ENCODE results near the gene MEFV.

DNA sequence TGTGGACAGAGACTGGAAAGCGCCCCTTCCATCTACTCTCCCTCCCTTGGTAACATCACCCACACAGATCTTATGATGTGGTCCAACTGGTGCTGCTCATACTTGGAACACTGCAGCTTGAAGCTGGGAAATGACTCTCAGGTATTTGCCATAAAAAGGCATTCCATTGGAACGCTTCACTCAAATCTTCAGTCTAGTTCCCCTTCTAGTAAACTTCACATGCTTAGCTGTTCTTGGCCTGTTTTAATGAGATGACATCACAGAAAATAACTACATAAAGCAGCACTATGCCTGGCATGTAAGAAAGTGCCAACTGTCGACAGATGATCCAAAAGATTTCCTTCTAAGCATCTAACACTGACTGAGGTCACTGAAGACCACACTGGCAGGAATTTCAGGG, 36.2 kb upstream of the MEFV start:
- TF ChIP-seq, protein P1, sequence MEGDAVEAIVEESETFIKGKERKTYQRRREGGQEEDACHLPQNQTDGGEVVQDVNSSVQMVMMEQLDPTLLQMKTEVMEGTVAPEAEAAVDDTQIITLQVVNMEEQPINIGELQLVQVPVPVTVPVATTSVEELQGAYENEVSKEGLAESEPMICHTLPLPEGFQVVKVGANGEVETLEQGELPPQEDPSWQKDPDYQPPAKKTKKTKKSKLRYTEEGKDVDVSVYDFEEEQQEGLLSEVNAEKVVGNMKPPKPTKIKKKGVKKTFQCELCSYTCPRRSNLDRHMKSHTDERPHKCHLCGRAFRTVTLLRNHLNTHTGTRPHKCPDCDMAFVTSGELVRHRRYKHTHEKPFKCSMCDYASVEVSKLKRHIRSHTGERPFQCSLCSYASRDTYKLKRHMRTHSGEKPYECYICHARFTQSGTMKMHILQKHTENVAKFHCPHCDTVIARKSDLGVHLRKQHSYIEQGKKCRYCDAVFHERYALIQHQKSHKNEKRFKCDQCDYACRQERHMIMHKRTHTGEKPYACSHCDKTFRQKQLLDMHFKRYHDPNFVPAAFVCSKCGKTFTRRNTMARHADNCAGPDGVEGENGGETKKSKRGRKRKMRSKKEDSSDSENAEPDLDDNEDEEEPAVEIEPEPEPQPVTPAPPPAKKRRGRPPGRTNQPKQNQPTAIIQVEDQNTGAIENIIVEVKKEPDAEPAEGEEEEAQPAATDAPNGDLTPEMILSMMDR (IDR thresholded peaks at IDR 0.05): no peak
- TF ChIP-seq EZH2 (IDR thresholded peaks at IDR 0.05; ENCODE audit: borderline replicate concordance, insufficient read depth, low read depth, low read length, poor library complexity, severe bottlenecking): no peak

Measured in B cell (primary cell).